ENCODE data around the gene ESPNL.

ESPNL gene

DNA sequence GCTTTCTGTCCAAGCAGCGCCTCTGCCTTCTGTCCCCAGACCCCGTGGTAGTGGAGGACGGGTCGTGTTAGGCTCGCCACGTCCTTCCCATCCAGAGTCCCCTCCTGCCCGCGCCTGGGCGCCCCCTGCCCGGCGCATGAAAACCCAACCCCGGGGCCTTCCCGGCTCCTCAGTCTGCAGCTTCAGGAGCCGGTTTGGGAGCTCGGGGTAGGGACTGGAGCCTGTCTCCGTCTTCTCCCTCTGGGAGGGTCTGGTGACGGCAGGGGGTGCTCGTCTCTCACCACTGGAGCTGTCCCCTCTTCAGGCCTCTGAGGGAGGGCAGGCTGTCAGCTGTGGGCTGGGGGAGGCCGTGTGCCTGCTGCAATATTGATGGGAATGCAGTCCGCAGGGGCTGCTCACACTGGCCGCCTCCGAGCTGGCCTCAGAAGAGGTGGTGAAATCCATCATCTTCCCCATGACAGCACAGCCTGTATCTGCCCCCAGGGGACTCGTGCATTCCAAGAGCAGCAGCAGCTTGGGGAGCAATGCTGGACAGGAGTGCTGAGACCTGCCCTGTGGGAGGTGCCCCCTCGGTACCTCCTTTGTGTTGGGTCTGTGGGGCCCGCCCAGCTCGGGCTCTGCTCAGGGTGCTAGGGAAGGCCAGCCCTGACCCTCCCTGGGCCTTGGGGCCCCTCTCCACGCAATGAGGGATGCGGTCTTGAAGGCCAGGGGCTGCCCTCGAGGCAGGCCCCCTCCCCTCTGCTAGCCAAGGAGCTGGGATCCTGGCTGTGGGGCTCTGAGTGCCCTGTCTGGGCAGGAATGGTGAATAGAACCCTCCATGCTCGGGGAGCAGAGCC, 20.5 kb downstream of the ESPNL start:
- no peaks in the 10 kb centered on the region for H3K9me3 ChIP-seq (ENCODE audit: insufficient read depth, low read length)
- no peak overlapping the region for H3K4me3 ChIP-seq (ENCODE audit: insufficient read depth, low read length, poor library complexity, severe bottlenecking)
- no peaks in the 10 kb centered on the region for H3K9me2 ChIP-seq (replicated peaks; ENCODE audit: insufficient read depth, low read length)
- H3K36me3 ChIP-seq (ENCODE audit: low read length) = no peaks in the 10 kb centered on the region
- TF ChIP-seq, protein P1, sequence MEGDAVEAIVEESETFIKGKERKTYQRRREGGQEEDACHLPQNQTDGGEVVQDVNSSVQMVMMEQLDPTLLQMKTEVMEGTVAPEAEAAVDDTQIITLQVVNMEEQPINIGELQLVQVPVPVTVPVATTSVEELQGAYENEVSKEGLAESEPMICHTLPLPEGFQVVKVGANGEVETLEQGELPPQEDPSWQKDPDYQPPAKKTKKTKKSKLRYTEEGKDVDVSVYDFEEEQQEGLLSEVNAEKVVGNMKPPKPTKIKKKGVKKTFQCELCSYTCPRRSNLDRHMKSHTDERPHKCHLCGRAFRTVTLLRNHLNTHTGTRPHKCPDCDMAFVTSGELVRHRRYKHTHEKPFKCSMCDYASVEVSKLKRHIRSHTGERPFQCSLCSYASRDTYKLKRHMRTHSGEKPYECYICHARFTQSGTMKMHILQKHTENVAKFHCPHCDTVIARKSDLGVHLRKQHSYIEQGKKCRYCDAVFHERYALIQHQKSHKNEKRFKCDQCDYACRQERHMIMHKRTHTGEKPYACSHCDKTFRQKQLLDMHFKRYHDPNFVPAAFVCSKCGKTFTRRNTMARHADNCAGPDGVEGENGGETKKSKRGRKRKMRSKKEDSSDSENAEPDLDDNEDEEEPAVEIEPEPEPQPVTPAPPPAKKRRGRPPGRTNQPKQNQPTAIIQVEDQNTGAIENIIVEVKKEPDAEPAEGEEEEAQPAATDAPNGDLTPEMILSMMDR (IDR thresholded peaks at IDR 0.05; ENCODE audit: insufficient read depth, low read length, poor library complexity, severe bottlenecking) = no peak
- TF ChIP-seq EZH2phosphoT487 (conservative IDR thresholded peaks at IDR 0.05; ENCODE audit: low read length) = no peak
- no peak overlapping the region for H3K9ac ChIP-seq (ENCODE audit: low read length)
- H3K4me2 ChIP-seq (ENCODE audit: low read depth, low read length, poor library complexity, severe bottlenecking) = no peak overlapping the region
- H3K27ac ChIP-seq (ENCODE audit: low read depth, low read length) = no peak overlapping the region
- no peaks in the 10 kb centered on the region for H4K20me1 ChIP-seq (ENCODE audit: low read depth, low read length)
- no peaks in the 10 kb centered on the region for H3K79me2 ChIP-seq (ENCODE audit: insufficient read depth, low read length)
- H3F3A ChIP-seq (ENCODE audit: insufficient read depth) = no peaks in the 10 kb centered on the region
- H3K27me3 ChIP-seq (ENCODE audit: low read length) = no peaks in the 10 kb centered on the region
- no peak overlapping the region for H2AFZ ChIP-seq (ENCODE audit: low read depth, low read length, severe bottlenecking)

DNA sequence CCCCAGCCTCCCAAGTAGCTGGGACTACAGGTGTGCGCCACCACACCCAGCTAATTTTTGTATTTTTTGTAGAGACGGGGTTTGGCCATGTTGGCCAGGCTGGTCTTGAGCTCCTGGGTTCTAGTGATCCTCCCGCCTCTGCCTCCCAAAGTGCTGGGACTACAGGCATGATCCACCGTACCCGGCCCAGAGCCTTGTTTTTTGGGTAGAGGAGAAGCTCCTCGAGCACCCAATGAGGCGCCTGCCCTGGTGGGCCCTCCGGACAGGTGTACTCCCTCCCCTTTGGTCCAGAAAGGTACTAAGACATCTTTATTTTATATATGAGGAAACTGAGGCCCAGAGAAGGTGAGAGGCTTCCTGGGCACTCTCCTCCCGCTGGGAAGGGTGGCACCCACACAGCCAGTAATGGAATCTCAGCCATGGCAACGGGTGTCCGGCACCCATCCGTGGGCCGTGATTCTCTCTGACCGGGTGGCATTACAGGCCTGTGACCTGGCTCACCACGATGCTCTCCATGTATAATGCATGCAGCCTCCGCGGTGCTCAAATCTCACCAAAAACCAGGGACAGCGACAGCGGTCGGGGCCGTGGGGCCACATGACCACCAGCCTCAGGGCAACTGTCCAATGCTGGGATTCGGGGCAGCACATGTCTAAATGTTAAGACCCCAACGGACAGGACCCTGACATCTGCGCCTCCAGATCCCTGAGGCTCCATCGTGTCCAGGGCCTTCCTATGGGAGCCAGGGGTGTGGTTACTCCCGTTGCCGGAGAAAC, 21.6 kb downstream of the ESPNL start:
- TF ChIP-seq EZH2phosphoT487 (conservative IDR thresholded peaks at IDR 0.05; ENCODE audit: low read length) = no peak
- TF ChIP-seq, protein P1 (IDR thresholded peaks at IDR 0.05; ENCODE audit: insufficient read depth, low read length, poor library complexity, severe bottlenecking) = no peak
- H4K20me1 ChIP-seq (ENCODE audit: low read depth, low read length) = no peaks in the 10 kb centered on the region
- H3K9ac ChIP-seq (ENCODE audit: low read length) = no peak overlapping the region

DNA sequence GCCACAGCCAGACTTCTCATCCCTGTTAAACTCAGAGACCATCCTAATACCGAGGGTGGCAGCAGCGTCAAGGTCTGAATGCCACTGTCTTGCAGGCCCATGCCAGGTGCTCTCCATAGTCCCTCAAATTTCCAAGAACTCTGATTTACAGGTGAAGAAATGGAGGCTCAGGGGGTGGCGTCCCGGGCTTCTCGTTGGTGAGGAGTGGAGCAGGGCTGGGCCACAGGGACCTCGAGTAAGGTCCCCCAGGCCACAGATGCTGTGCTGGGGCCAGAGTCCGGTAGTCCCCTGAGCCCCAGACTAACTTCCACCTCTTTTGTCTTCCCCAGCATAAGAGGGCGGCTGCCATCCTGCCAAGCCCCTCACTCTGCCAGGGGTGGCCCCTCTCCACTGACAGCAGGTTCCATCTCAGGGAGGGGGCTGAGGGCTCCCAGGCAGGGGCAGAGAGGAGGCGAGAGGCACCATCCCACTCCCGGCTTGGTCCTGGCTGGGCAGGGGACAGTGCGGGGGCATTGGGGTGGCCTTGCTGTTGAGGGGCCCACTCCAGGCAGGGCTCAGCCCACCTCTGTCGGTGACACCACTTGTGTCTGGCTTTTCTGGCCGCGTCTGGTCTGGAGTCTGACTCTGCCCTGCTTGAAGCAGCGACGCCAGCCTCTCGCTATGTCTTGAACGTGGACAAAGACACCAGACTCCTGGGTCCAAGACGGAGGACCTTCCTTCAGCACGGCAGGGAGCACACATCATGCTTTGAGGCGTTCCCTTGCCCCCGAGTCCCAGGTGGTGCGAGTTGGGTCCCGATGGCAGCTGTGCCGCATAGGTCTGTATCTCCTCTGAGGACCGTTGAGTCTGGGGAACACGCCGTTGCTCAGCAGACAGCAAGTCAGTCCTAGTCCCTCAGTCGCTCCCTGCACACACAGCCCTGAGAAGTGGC, 22.4 kb downstream of the ESPNL start:
- Histone ChIP-seq H3K4me2 (ENCODE audit: low read depth, low read length, poor library complexity, severe bottlenecking) (no peak overlapping the region), H2AFZ (ENCODE audit: low read depth, low read length, severe bottlenecking) (no peak overlapping the region), H3K27me3 (ENCODE audit: low read length) (no peaks in the 10 kb centered on the region), H3K36me3 (ENCODE audit: low read length) (no peaks in the 10 kb centered on the region), H3K9ac (ENCODE audit: low read length) (no peak overlapping the region), H3K27ac (ENCODE audit: low read depth, low read length) (no peak overlapping the region), H4K20me1 (ENCODE audit: low read depth, low read length) (no peaks in the 10 kb centered on the region), H3K79me2 (ENCODE audit: insufficient read depth, low read length) (no peaks in the 10 kb centered on the region), H3F3A (ENCODE audit: insufficient read depth) (no peaks in the 10 kb centered on the region), H3K9me2 (replicated peaks; ENCODE audit: insufficient read depth, low read length) (no peaks in the 10 kb centered on the region), H3K9me3 (ENCODE audit: insufficient read depth, low read length) (0 out of 2 replicates have a peak, but pooled peaks cover 4% of the 10 kb centered on the region), H3K4me3 (ENCODE audit: insufficient read depth, low read length, poor library complexity, severe bottlenecking) (no peak overlapping the region)
- no peak for TF ChIP-seq EZH2phosphoT487 (conservative IDR thresholded peaks at IDR 0.05; ENCODE audit: low read length)
- TF ChIP-seq, protein P1 (IDR thresholded peaks at IDR 0.05; ENCODE audit: insufficient read depth, low read length, poor library complexity, severe bottlenecking) = no peak

More for the DNA sequence above, 21.6 kb downstream of the ESPNL start:
- no peak overlapping the region for H3K4me2 ChIP-seq (ENCODE audit: low read depth, low read length, poor library complexity, severe bottlenecking)
- H3K27ac ChIP-seq (ENCODE audit: low read depth, low read length) = no peak overlapping the region
- H3K9me3 ChIP-seq (ENCODE audit: insufficient read depth, low read length) = 0 out of 2 replicates have a peak, but pooled peaks cover 4% of the 10 kb centered on the region
- H3K9me2 ChIP-seq (replicated peaks; ENCODE audit: insufficient read depth, low read length) = no peaks in the 10 kb centered on the region
- H3K27me3 ChIP-seq (ENCODE audit: low read length) = no peaks in the 10 kb centered on the region
- H3K4me3 ChIP-seq (ENCODE audit: insufficient read depth, low read length, poor library complexity, severe bottlenecking) = no peak overlapping the region
- no peaks in the 10 kb centered on the region for H3K79me2 ChIP-seq (ENCODE audit: insufficient read depth, low read length)
- no peaks in the 10 kb centered on the region for H3K36me3 ChIP-seq (ENCODE audit: low read length)
- H3F3A ChIP-seq (ENCODE audit: insufficient read depth) = no peaks in the 10 kb centered on the region
- H2AFZ ChIP-seq (ENCODE audit: low read depth, low read length, severe bottlenecking) = no peak overlapping the region

All from SU-DHL-6 (cell line).